ENCODE measurements around the gene CROT. TPM values are rescaled to one million over a fixed set of nuclear protein-coding genes. Genes with fewer than 3 reads are reported as not detected.

The CROT gene
- total RNA-seq, 4 donors from 2014 or later: 3.6 to 16.3 (median 7.9) TPM

DNA sequence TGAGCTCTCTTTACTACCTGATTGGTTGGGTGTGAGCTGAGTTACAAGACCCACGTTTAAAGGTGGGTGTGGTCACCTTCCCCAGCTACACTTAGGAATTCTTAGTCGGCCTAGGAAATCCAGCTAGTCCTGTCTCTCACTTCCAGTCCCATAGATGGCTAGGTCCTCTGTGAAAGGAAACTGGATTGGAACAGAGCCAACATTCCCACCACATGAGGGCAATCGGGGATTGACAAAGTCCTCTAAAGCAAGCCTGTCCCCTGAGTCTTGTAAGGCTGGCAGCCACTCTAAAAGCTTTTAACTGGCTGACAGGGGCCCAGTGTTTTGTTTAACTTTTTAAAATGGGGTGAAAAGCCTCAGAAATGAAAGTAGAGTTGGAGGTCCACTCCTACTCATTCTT is 15.1 kb upstream of the CROT start:
- in situ Hi-C loops (cut with MboI; ENCODE audit: low sequenced_read_pairs in 4 of 4): no loop called here
- intact Hi-C loops (cut with DNase I; ENCODE audit: low total_unique reads): no loop called here
- TF ChIP-seq CTCF (IDR thresholded peaks at IDR 0.05 in 4 of 5, conservative IDR thresholded peaks at IDR 0.05 in 1 of 5): no peak
- no peak for TF ChIP-seq POLR2A (IDR thresholded peaks at IDR 0.05)

GRCh38 chr7:87330942-87331341 is 14.5 kb upstream of the CROT start:
- TF ChIP-seq POLR2A (IDR thresholded peaks at IDR 0.05) (no peak), CTCF (IDR thresholded peaks at IDR 0.05 in 4 of 5, conservative IDR thresholded peaks at IDR 0.05 in 1 of 5) (no peak)
- ATAC-seq: no peak

More for the DNA sequence above, 15.1 kb upstream of the CROT start:
- no peak overlapping the region for H3K27ac ChIP-seq
- no peak overlapping the region for H3K4me3 ChIP-seq
- ATAC-seq (no peak), DNase-seq (no peak)
- H3K4me1 ChIP-seq: no peaks in the 10 kb centered on the region
- peaks cover 0 to 14% (median 6%) of the 10 kb centered on the region in 3 donors for H3K9me3 ChIP-seq
- H3K36me3 ChIP-seq: no peaks in the 10 kb centered on the region
- no peaks in the 10 kb centered on the region for H3K27me3 ChIP-seq

GRCh38 chr7:87331687-87332252 is 13.7 kb upstream of the CROT start:
- H3K9me3 ChIP-seq: peaks cover 0 to 14% (median 6%) of the 10 kb centered on the region in 3 donors
- DNase-seq: no peak

More at GRCh38 chr7:87330942-87331341, 14.5 kb upstream of the CROT start:
- no peak overlapping the region for H3K4me3 ChIP-seq
- no peaks in the 10 kb centered on the region for H3K36me3 ChIP-seq
- no peaks in the 10 kb centered on the region for H3K4me1 ChIP-seq
- intact Hi-C loops (cut with DNase I; ENCODE audit: low total_unique reads): no loop called here
- H3K27ac ChIP-seq: no peak overlapping the region
- in situ Hi-C loops (cut with MboI; ENCODE audit: low sequenced_read_pairs in 4 of 4): no loop called here
- H3K9me3 ChIP-seq: peaks cover 0 to 14% (median 6%) of the 10 kb centered on the region in 3 donors
- H3K27me3 ChIP-seq: no peaks in the 10 kb centered on the region
- DNase-seq: no peak

GRCh38 chr7:87332321-87332720 is 13.1 kb upstream of the CROT start:
- H3K27me3 ChIP-seq: no peaks in the 10 kb centered on the region
- H3K9me3 ChIP-seq: peaks cover 0 to 14% (median 6%) of the 10 kb centered on the region in 3 donors
- no peaks in the 10 kb centered on the region for H3K4me1 ChIP-seq
- intact Hi-C loops (cut with DNase I; ENCODE audit: low total_unique reads) (no loop called here), in situ Hi-C loops (cut with MboI; ENCODE audit: low sequenced_read_pairs in 4 of 4) (no loop called here)
- H3K36me3 ChIP-seq: no peaks in the 10 kb centered on the region
- no peak overlapping the region for H3K27ac ChIP-seq
- TF ChIP-seq CTCF (IDR thresholded peaks at IDR 0.05 in 4 of 5, conservative IDR thresholded peaks at IDR 0.05 in 1 of 5): no peak
- no peak for TF ChIP-seq POLR2A (IDR thresholded peaks at IDR 0.05)
- no peak for ATAC-seq
- H3K4me3 ChIP-seq: no peak overlapping the region
- DNase-seq: no peak

More at GRCh38 chr7:87331687-87332252, 13.7 kb upstream of the CROT start:
- H3K27me3 ChIP-seq: no peaks in the 10 kb centered on the region
- no peak for ATAC-seq
- no peaks in the 10 kb centered on the region for H3K4me1 ChIP-seq
- no peak overlapping the region for H3K4me3 ChIP-seq
- no peaks in the 10 kb centered on the region for H3K36me3 ChIP-seq
- in situ Hi-C loops (cut with MboI; ENCODE audit: low sequenced_read_pairs in 4 of 4): no loop called here
- intact Hi-C loops (cut with DNase I; ENCODE audit: low total_unique reads): no loop called here
- TF ChIP-seq CTCF (IDR thresholded peaks at IDR 0.05 in 4 of 5, conservative IDR thresholded peaks at IDR 0.05 in 1 of 5) (no peak), POLR2A (IDR thresholded peaks at IDR 0.05) (no peak)
- no peak overlapping the region for H3K27ac ChIP-seq

DNA sequence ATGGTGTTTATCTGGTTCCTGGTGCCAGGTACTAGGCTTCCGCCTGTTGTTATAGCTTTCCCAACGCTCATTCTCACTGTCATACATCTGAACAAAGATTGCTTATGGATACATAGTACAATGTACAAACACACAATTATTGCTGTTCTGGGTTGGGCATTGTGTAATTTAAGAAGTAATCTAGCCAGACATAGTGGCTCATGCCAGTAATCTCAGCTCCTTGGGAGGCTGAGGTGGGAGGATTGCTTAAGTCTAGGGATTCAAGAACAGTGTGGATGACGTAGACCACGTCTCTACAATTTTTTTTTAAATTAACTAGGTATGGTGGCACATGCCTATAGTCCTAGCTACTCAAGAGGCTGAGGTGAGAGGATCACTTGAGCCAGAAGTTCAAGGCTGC is 9.3 kb upstream of the CROT start:
- in situ Hi-C loops (cut with MboI; ENCODE audit: low sequenced_read_pairs in 4 of 4) (no loop called here), intact Hi-C loops (cut with DNase I; ENCODE audit: low total_unique reads) (no loop called here)
- H3K27me3 ChIP-seq: no peaks in the 10 kb centered on the region
- no peak for TF ChIP-seq POLR2A (IDR thresholded peaks at IDR 0.05)
- no peak for TF ChIP-seq CTCF (IDR thresholded peaks at IDR 0.05 in 4 of 5, conservative IDR thresholded peaks at IDR 0.05 in 1 of 5)
- ATAC-seq (no peak), DNase-seq (no peak)
- no peak overlapping the region for H3K4me3 ChIP-seq
- H3K36me3 ChIP-seq: peaks cover 0 to 15% of the 10 kb centered on the region in 2 donors
- no peaks in the 10 kb centered on the region for H3K9me3 ChIP-seq
- no peaks in the 10 kb centered on the region for H3K4me1 ChIP-seq
- H3K27ac ChIP-seq: no peak overlapping the region
